NCI-H82 treated with DMSO at 0.1 percent for 48 hours (cell line): ENCODE data around the gene CTU2.
A peak's percentile ranks its signal among the peaks of the same experiment; 100 is the strongest.
"Not testable (repeated sequence)": the region's sequence is repeated elsewhere in the genome, so short reads cannot be mapped to it uniquely, and the experiment has no call there.

Source experiments
- DNase-seq: peaks from one replicate; lab custom pipeline; 2025; ENCODE audit not compliant: unreplicated experiment; lab: John Stamatoyannopoulos, UW

The CTU2 gene

GRCh38 chr16:88706229-88706964 is at the start of gene CTU2, which contains the start of gene RNF166:
Gene CTU2, plus strand, starts transcription at chr16:88706503. Its CDS starts 28 bp downstream, at chr16:88706531.
Gene RNF166, minus strand, starts transcription at chr16:88706408. Its CDS starts 83 bp downstream, at chr16:88706325.
- peak; percentile 16 for DNase-seq

GRCh38 chr16:88657371-88657770 is 48.9 kb upstream of the CTU2 start:
- no peak for DNase-seq

GRCh38 chr16:88658714-88659113 is 47.6 kb upstream of the CTU2 start:
- DNase-seq: no peak

- DNase-seq: no peak
Measured at GRCh38 chr16:88659160-88659559, 47.1 kb upstream of the CTU2 start.

GRCh38 chr16:88661468-88661867 is 44.8 kb upstream of the CTU2 start:
- no peak for DNase-seq

GRCh38 chr16:88662222-88662842 is 44.0 kb upstream of the CTU2 start:
- DNase-seq: no peak

- peak; percentile 89 for DNase-seq
Measured at GRCh38 chr16:88662843-88663606, 43.3 kb upstream of the CTU2 start, which contains the start of gene MVD. Gene MVD, minus strand, starts transcription at chr16:88663091. Its CDS starts 11 bp downstream, at chr16:88663080.

GRCh38 chr16:88665148-88665547 is 41.2 kb upstream of the CTU2 start:
- DNase-seq: no peak

- DNase-seq: no peak
Measured at GRCh38 chr16:88665570-88665969, 40.7 kb upstream of the CTU2 start.

GRCh38 chr16:88667461-88667860 is 38.8 kb upstream of the CTU2 start:
- DNase-seq: no peak

- DNase-seq: not testable (repeated sequence)
Measured at GRCh38 chr16:88669493-88669892, 36.8 kb upstream of the CTU2 start.

- DNase-seq: no peak
Measured at GRCh38 chr16:88669980-88670379, 36.3 kb upstream of the CTU2 start.

GRCh38 chr16:88671806-88672205 is 34.5 kb upstream of the CTU2 start:
- DNase-seq: no peak

- DNase-seq: no peak
Measured at GRCh38 chr16:88672776-88673175, 33.5 kb upstream of the CTU2 start.

- DNase-seq: no peak
Measured at GRCh38 chr16:88673716-88674379, 32.5 kb upstream of the CTU2 start.

- DNase-seq: no peak
Measured at GRCh38 chr16:88676502-88677242, 29.6 kb upstream of the CTU2 start.

- DNase-seq: no peak
Measured at GRCh38 chr16:88677721-88678120, 28.6 kb upstream of the CTU2 start.

- no peak for DNase-seq
Measured at GRCh38 chr16:88678224-88678979, 27.9 kb upstream of the CTU2 start.

- DNase-seq: no peak
Measured at GRCh38 chr16:88680554-88681083, 25.7 kb upstream of the CTU2 start.
